Activated CD8-positive, alpha-beta memory T cell treated with anti-CD3 and anti-CD28 coated beads for 36 hours (primary cell): ENCODE results near the gene KCNJ15. TPM values are rescaled to one million over a fixed set of nuclear protein-coding genes. Genes with fewer than 3 reads are reported as not detected.

Source experiments
- CTCF ChIA-PET: fragments of 350-600 bp; sonication (Branson Sonifier 250); formaldehyde crosslinking; loops from one replicate; lab custom pipeline; 2021; ENCODE audit warnings: antibody characterized with exemption; lab: Charles Lee
- POLR2A ChIA-PET: fragments of 350-600 bp; sonication (Branson Sonifier 250); formaldehyde crosslinking; loops from one replicate; lab custom pipeline; 2021; ENCODE audit warnings: antibody characterized with exemption; lab: Charles Lee
- total RNA-seq, 2 experiments: library from RNA; stranded (reverse); gene quantifications; one replicate each; pipeline ENCODE4 v1.2.3, GENCODE V29; 2021

Gene KCNJ15
- total RNA-seq, 2 experiments from 2014 or later = 0.06 to 0.40 TPM

GRCh38 chr21:38315122-38315521 is 58.3 kb downstream of the KCNJ15 start:
- ChIA-PET POLR2A (no interaction called here), CTCF (interaction anchor here (0.6 kb wide), 1 partner anchor 121 kb away, joined by 3 read pairs; no protein-coding TSS in a partner anchor)

GRCh38 chr21:38319781-38320180 is 63.0 kb downstream of the KCNJ15 start:
- CTCF ChIA-PET = no interaction called here
- POLR2A ChIA-PET = no interaction called here

GRCh38 chr21:38321568-38321967 is 64.8 kb downstream of the KCNJ15 start:
- ChIA-PET POLR2A (no interaction called here), CTCF (no interaction called here)

GRCh38 chr21:38322311-38322950 is 65.6 kb downstream of the KCNJ15 start:
- POLR2A ChIA-PET = no interaction called here

GRCh38 chr21:38323721-38324531 is 67.1 kb downstream of the KCNJ15 start:
- ChIA-PET CTCF (no interaction called here), POLR2A (no interaction called here)

More at GRCh38 chr21:38322311-38322950, 65.6 kb downstream of the KCNJ15 start:
- CTCF ChIA-PET = no interaction called here

GRCh38 chr21:38325216-38325615 is 68.4 kb downstream of the KCNJ15 start:
- CTCF ChIA-PET = no interaction called here
- POLR2A ChIA-PET = no interaction called here

GRCh38 chr21:38325731-38326420 is 69.1 kb downstream of the KCNJ15 start:
- ChIA-PET CTCF (no interaction called here), POLR2A (no interaction called here)

- ChIA-PET POLR2A (no interaction called here), CTCF (no interaction called here)
Observed at GRCh38 chr21:38326429-38326828, 69.6 kb downstream of the KCNJ15 start.

GRCh38 chr21:38326899-38327298 is 70.1 kb downstream of the KCNJ15 start:
- ChIA-PET CTCF (no interaction called here), POLR2A (no interaction called here)

GRCh38 chr21:38327984-38328383 is 71.2 kb downstream of the KCNJ15 start:
- CTCF ChIA-PET = no interaction called here
- POLR2A ChIA-PET = no interaction called here

- ChIA-PET CTCF (no interaction called here), POLR2A (no interaction called here)
Observed at GRCh38 chr21:38329162-38329561, 72.4 kb downstream of the KCNJ15 start.

GRCh38 chr21:38330666-38331065 is 73.9 kb downstream of the KCNJ15 start:
- ChIA-PET POLR2A (no interaction called here), CTCF (interaction anchor here (0.6 kb wide), 1 partner anchor 204 kb away, joined by 3 read pairs; no protein-coding TSS in a partner anchor)

GRCh38 chr21:38333301-38334272 is 76.8 kb downstream of the KCNJ15 start:
- CTCF ChIA-PET = no interaction called here

GRCh38 chr21:38334866-38335265 is 78.1 kb downstream of the KCNJ15 start:
- CTCF ChIA-PET = no interaction called here

More at GRCh38 chr21:38333301-38334272, 76.8 kb downstream of the KCNJ15 start:
- POLR2A ChIA-PET = no interaction called here

GRCh38 chr21:38337793-38338192 is 81.0 kb downstream of the KCNJ15 start:
- ChIA-PET POLR2A (no interaction called here), CTCF (no interaction called here)

More at GRCh38 chr21:38334866-38335265, 78.1 kb downstream of the KCNJ15 start:
- POLR2A ChIA-PET = no interaction called here

- ChIA-PET CTCF (no interaction called here), POLR2A (no interaction called here)
Observed at GRCh38 chr21:38340131-38340530, 83.3 kb downstream of the KCNJ15 start.

GRCh38 chr21:38341546-38342012 is 84.8 kb downstream of the KCNJ15 start:
- ChIA-PET POLR2A (no interaction called here), CTCF (no interaction called here)

GRCh38 chr21:38342739-38343138 is 85.9 kb downstream of the KCNJ15 start:
- POLR2A ChIA-PET = no interaction called here
- CTCF ChIA-PET = no interaction called here

GRCh38 chr21:38343691-38344090 is 86.9 kb downstream of the KCNJ15 start:
- ChIA-PET POLR2A (no interaction called here), CTCF (interaction anchor here (1.3 kb wide), 1 partner anchor 12 kb away, joined by 4 read pairs; no protein-coding TSS in a partner anchor)
